IMR-90 (cell line): ENCODE measurements around the gene MTG1. TPM values are rescaled to one million over a fixed set of nuclear protein-coding genes. Genes with fewer than 3 reads are reported as not detected.

Experiments
- ATAC-seq: fragments of 200-7000 bp; cut with Tn5 transposase; 2 replicates; pipeline ENCODE4 v1.9.1; 2020; ENCODE audit warnings: low read depth, mild to moderate bottlenecking, moderate library complexity
- BruUV-seq: library from RNA; stranded (reverse); fragments of 400-500 nt; replicated peaks from 2 replicates; lab custom pipeline; 2021; lab: Mats Ljungman, UMichigan
- CTCF ChIA-PET: fragments of 300-600 bp; formaldehyde crosslinking; extraction: SDS; loops from one replicate; lab custom pipeline; 2021; ENCODE audit warnings: antibody characterized with exemption; lab: Yijun Ruan, JAX
- POLR2A ChIA-PET: fragments of 300-600 bp; sonication (Branson Sonifier 250); formaldehyde crosslinking; loops from one replicate; lab custom pipeline; 2022; ENCODE audit warnings: antibody characterized with exemption; ENCODE audit not compliant: unreplicated experiment; lab: Charles Lee
- DNase-seq: peaks from one replicate; pipeline ENCODE4 v3.0.0; 2013
- H2AFZ ChIP-seq: replicated peaks from 2 replicates; pipeline ENCODE3; 2013; ENCODE audit warnings: low read length, mild to moderate bottlenecking; ENCODE audit not compliant: poor library complexity
- H2AK5ac ChIP-seq: 2 replicates; pipeline ENCODE4 v1.6.1; 2013; ENCODE audit warnings: low read depth, low read length, inconsistent platforms
- H2AK9ac ChIP-seq: replicated peaks from 2 replicates; pipeline ENCODE3; 2013; ENCODE audit warnings: mild to moderate bottlenecking, low read depth, low read length, moderate library complexity; ENCODE audit not compliant: poor library complexity
- H2BK120ac ChIP-seq: 2 replicates; pipeline ENCODE4 v1.6.1; 2013; ENCODE audit warnings: low read depth, low read length, inconsistent platforms
- H2BK15ac ChIP-seq: 3 replicates; pipeline ENCODE4 v1.6.1; 2013; ENCODE audit warnings: low read depth, low read length, inconsistent platforms
- H2BK20ac ChIP-seq: 2 replicates; pipeline ENCODE4 v1.6.1; 2013; ENCODE audit warnings: low read depth, mild to moderate bottlenecking, inconsistent platforms, low read length, moderate library complexity
- H2BK5ac ChIP-seq: 2 replicates; pipeline ENCODE4 v1.6.1; 2013; ENCODE audit warnings: mild to moderate bottlenecking, low read depth, low read length, inconsistent platforms; ENCODE audit not compliant: poor library complexity, severe bottlenecking
- H3K14ac ChIP-seq: replicated peaks from 2 replicates; pipeline ENCODE4 v1.6.1; 2013; ENCODE audit warnings: low read depth, low read length, inconsistent platforms
- H3K18ac ChIP-seq: 2 replicates; pipeline ENCODE4 v1.6.1; 2013; ENCODE audit warnings: low read depth, low read length, control low read depth
- H3K23ac ChIP-seq: 2 replicates; pipeline ENCODE4 v1.6.1; 2013; ENCODE audit warnings: low read depth, low read length, inconsistent platforms
- H3K27ac ChIP-seq: 2 replicates; pipeline ENCODE4 v1.5.1; 2013; ENCODE audit warnings: mild to moderate bottlenecking, control low read depth, low read length; ENCODE audit not compliant: insufficient read depth
- H3K27me3 ChIP-seq: 2 replicates; pipeline ENCODE4 v1.6.1; 2013; ENCODE audit warnings: low read length; ENCODE audit not compliant: control insufficient read depth, insufficient read depth
- H3K36me3 ChIP-seq: 2 replicates; pipeline ENCODE4 v1.6.1; 2013; ENCODE audit warnings: low read length, mixed read lengths; ENCODE audit not compliant: control insufficient read depth, insufficient read depth
- H3K4ac ChIP-seq: 2 replicates; pipeline ENCODE4 v1.6.1; 2013; ENCODE audit warnings: low read depth, low read length, inconsistent platforms
- H3K4me1 ChIP-seq: 2 replicates; pipeline ENCODE4 v1.6.1; 2013; ENCODE audit warnings: low read length, mixed read lengths; ENCODE audit not compliant: control insufficient read depth, insufficient read depth
- H3K4me2 ChIP-seq: 2 replicates; pipeline ENCODE4 v1.6.1; 2013; ENCODE audit warnings: low read depth, mild to moderate bottlenecking, control low read depth, low read length, moderate library complexity
- H3K4me3 ChIP-seq: 2 replicates; pipeline ENCODE4 v1.5.1; 2013; ENCODE audit warnings: low read depth, mild to moderate bottlenecking, control low read depth, low read length, moderate library complexity; ENCODE audit not compliant: insufficient read depth
- H3K56ac ChIP-seq: 2 replicates; pipeline ENCODE4 v1.6.1; 2013; ENCODE audit warnings: low read length, inconsistent platforms; ENCODE audit not compliant: insufficient read depth; ENCODE audit errors: extremely low read depth
- H3K79me1 ChIP-seq, 2 experiments: 2 replicates each; pipeline ENCODE4 v1.6.1; 2013; ENCODE audit warnings: low read length in 2 of 2, inconsistent platforms in 1 of 2, low read depth in 1 of 2
- H3K9ac ChIP-seq: 2 replicates; pipeline ENCODE4 v1.6.1; 2013; ENCODE audit warnings: low read depth, low read length, control low read depth
- H3K9me1 ChIP-seq: 2 replicates; pipeline ENCODE4 v1.6.1; 2013; ENCODE audit warnings: low read length, inconsistent platforms; ENCODE audit not compliant: insufficient read depth
- H3K9me3 ChIP-seq: 2 replicates; pipeline ENCODE4 v1.6.1; 2013; ENCODE audit warnings: low read length; ENCODE audit not compliant: control insufficient read depth, insufficient read depth
- H4K20me1 ChIP-seq: 2 replicates; pipeline ENCODE4 v1.6.1; 2013; ENCODE audit warnings: low read length, inconsistent platforms; ENCODE audit not compliant: insufficient read depth
- H4K5ac ChIP-seq: 2 replicates; pipeline ENCODE4 v1.6.1; 2013; ENCODE audit warnings: mild to moderate bottlenecking, low read depth, low read length, control low read depth
- H4K8ac ChIP-seq, 2 experiments: 2 replicates each; pipeline ENCODE4 v1.6.1; 2013; ENCODE audit warnings: low read depth in 2 of 2, low read length in 2 of 2, control low read depth in 1 of 2, inconsistent platforms in 1 of 2
- H4K91ac ChIP-seq: 2 replicates; pipeline ENCODE4 v1.6.1; 2013; ENCODE audit warnings: low read depth, low read length, inconsistent platforms; ENCODE audit not compliant: insufficient read depth
- BHLHE40 ChIP-seq: fragments of 150-350 bp; IDR thresholded peaks from 2 replicates; pipeline ENCODE4 v1.6.1; 2016; ENCODE audit warnings: mild to moderate bottlenecking, low read depth, low read length
- CEBPB ChIP-seq: IDR thresholded peaks from 2 replicates; pipeline ENCODE4 v1.6.1; 2012; ENCODE audit warnings: low read depth, low read length, improper control_type of control experiment
- CHD1 ChIP-seq: IDR thresholded peaks from 2 replicates; pipeline ENCODE4 v1.6.1; 2012; ENCODE audit warnings: low read depth, low read length, improper control_type of control experiment
- CTCF ChIP-seq: conservative IDR thresholded peaks from 2 replicates; pipeline ENCODE4 v1.5.1; 2012; ENCODE audit warnings: mild to moderate bottlenecking, low read depth, low read length, improper control_type of control experiment
- FOS ChIP-seq: fragments of 150-350 bp; IDR thresholded peaks from 2 replicates; pipeline ENCODE4 v1.6.1; 2016; ENCODE audit warnings: low read depth, low read length
- MAFK ChIP-seq: IDR thresholded peaks from 2 replicates; pipeline ENCODE4 v1.6.1; 2012; ENCODE audit warnings: low read depth, low read length, improper control_type of control experiment
- MAZ ChIP-seq: IDR thresholded peaks from 2 replicates; pipeline ENCODE4 v1.6.1; 2012; ENCODE audit warnings: low read depth, mild to moderate bottlenecking, low read length, improper control_type of control experiment, moderate library complexity, borderline replicate concordance
- MXI1 ChIP-seq: IDR thresholded peaks from 2 replicates; pipeline ENCODE4 v1.6.1; 2012; ENCODE audit warnings: low read depth, mild to moderate bottlenecking, low read length, moderate library complexity, borderline replicate concordance
- NFE2L2 ChIP-seq: fragments of 150-350 bp; IDR thresholded peaks from 2 replicates; pipeline ENCODE4 v1.6.1; 2016; ENCODE audit warnings: low read depth, mild to moderate bottlenecking, low read length
- RAD21 ChIP-seq: IDR thresholded peaks from 2 replicates; pipeline ENCODE4 v1.6.1; 2012; ENCODE audit warnings: low read length, improper control_type of control experiment
- RCOR1 ChIP-seq: IDR thresholded peaks from 2 replicates; pipeline ENCODE4 v1.6.1; 2012; ENCODE audit warnings: mild to moderate bottlenecking, low read length, improper control_type of control experiment; ENCODE audit not compliant: insufficient replicate concordance
- SMC3 ChIP-seq: fragments of 150-350 bp; IDR thresholded peaks from 2 replicates; pipeline ENCODE4 v1.6.1; 2016; ENCODE audit warnings: low read depth, mild to moderate bottlenecking, antibody characterized with exemption, low read length, moderate library complexity
- USF2 ChIP-seq: fragments of 150-350 bp; IDR thresholded peaks from 2 replicates; pipeline ENCODE4 v1.6.1; 2017; ENCODE audit warnings: mild to moderate bottlenecking, antibody characterized with exemption, low read length, low read depth
- WGBS, 2 experiments: methylation state at CpG; one replicate each; pipeline versions ENCODE4 v1.1.5 to v1.1.7; 2013; ENCODE audit warnings: missing lambda C conversion rate in 2 of 2; ENCODE audit not compliant: insufficient read length in 1 of 2; ENCODE audit errors: extremely low coverage in 2 of 2; 5-methylcytosine and 5-hydroxymethylcytosine counted together
- dilution Hi-C: fragments of 300-500 bp; cut with HindIII; formaldehyde crosslinking; loops from one replicate; pipeline ENCODE4 v1.14.3; 2018; ENCODE audit warnings: low sequenced_read_pairs; ENCODE audit not compliant: unreplicated experiment
- in situ Hi-C: fragments of 300-500 bp; cut with MboI; formaldehyde crosslinking; loops from 3 replicates; pipeline ENCODE4 v1.14.3; 2019; ENCODE audit warnings: low sequenced_read_pairs, inconsistent platforms, mixed read lengths
- intact Hi-C: fragments of 100-400 bp; cut with micrococcal nuclease; formaldehyde crosslinking; loops from 2 replicates; pipeline ENCODE4 v1.10.0; 2022
- polyA plus RNA-seq, 3 experiments: library from polyadenylated mRNA; depleted of rRNA; stranded (reverse); fragments of >200 nt; gene quantifications; 2 replicates each; pipeline ENCODE4 v1.2.3, GENCODE V29; 2012; ENCODE audit warnings: low replicate concordance in 1 of 3
- total RNA-seq: library from RNA; depleted of rRNA; stranded (reverse); fragments of >200 nt; gene quantifications from 2 replicates; pipeline ENCODE4 v1.2.3, GENCODE V29; 2012

The MTG1 gene
- total and polyA plus RNA-seq, 2 of the 4 experiments (the other 2 are of a cell fraction), result 38.5 to 64.8 TPM

GRCh38 chr10:133452453-133452852 is 58.5 kb downstream of the MTG1 start:
- H3K18ac ChIP-seq, result no peak overlapping the region
- H2AK9ac ChIP-seq, result no peak overlapping the region
- H4K5ac ChIP-seq, result no peak overlapping the region
- no peak overlapping the region for H2BK5ac ChIP-seq
- no peak overlapping the region for H3K4me2 ChIP-seq
- no peak overlapping the region for H4K91ac ChIP-seq
- no peak overlapping the region for H2BK120ac ChIP-seq
- no peak overlapping the region for H2AK5ac ChIP-seq
- dilution Hi-C loops (no loop called here), in situ Hi-C loops (no loop called here), intact Hi-C loops (no loop called here)
- H3K9ac ChIP-seq, result no peak overlapping the region
- no peaks in the 10 kb centered on the region for H3K36me3 ChIP-seq
- no peak overlapping the region for H3K14ac ChIP-seq
- peaks cover 1% of the 10 kb centered on the region; the same call in 1 of the 2 replicates for H3K9me3 ChIP-seq
- no peaks in the 10 kb centered on the region for H3K9me1 ChIP-seq
- DNase-seq, result no peak
- POLR2A ChIA-PET, result no interaction called here
- no peak overlapping the region for H2AFZ ChIP-seq
- no peaks in the 10 kb centered on the region for H3K27me3 ChIP-seq
- H3K4me3 ChIP-seq, result no peak overlapping the region
- no peak overlapping the region for H2BK20ac ChIP-seq
- ATAC-seq, result no peak
- no peaks in the 10 kb centered on the region for H3K4me1 ChIP-seq
- H3K4ac ChIP-seq, result no peak overlapping the region
- no peaks in the 10 kb centered on the region for H4K20me1 ChIP-seq
- H4K8ac ChIP-seq, result no peak overlapping the region
- WGBS, 2 experiments, result 20% methylated on average over 1 of the region's 4 CpGs; no CpG with 5 or more reads in 1 of the 2 experiments
- no peak overlapping the region for H3K27ac ChIP-seq
- TF ChIP-seq NFE2L2, result no peak
- no peak for TF ChIP-seq FOS
- no peak for TF ChIP-seq RCOR1
- TF ChIP-seq MAZ, result no peak
- no peak for TF ChIP-seq MXI1
- no peak for TF ChIP-seq USF2
- no peak for TF ChIP-seq RAD21
- no peak for TF ChIP-seq BHLHE40
- no peak for TF ChIP-seq SMC3
- TF ChIP-seq CHD1, result no peak
- no peak for TF ChIP-seq CEBPB
- TF ChIP-seq CTCF, result no peak
- no peak for TF ChIP-seq MAFK
- no peak overlapping the region for H2BK15ac ChIP-seq
- no peaks in the 10 kb centered on the region for H3K79me1 ChIP-seq
- H3K56ac ChIP-seq, result no peak overlapping the region
- CTCF ChIA-PET, result no interaction called here
- H3K23ac ChIP-seq, result no peak overlapping the region
- BruUV-seq, result no TSS peak
